Midbrain (tissue), 1 donor: ENCODE results near the gene PAN2.
"Not testable (repeated sequence)": the region's sequence is repeated elsewhere in the genome, so short reads cannot be mapped to it uniquely, and the experiment has no call there.

Experiments used
- DNase-seq: peaks from one replicate; lab custom pipeline; 2025; lab: John Stamatoyannopoulos, UW

PAN2 gene

DNA sequence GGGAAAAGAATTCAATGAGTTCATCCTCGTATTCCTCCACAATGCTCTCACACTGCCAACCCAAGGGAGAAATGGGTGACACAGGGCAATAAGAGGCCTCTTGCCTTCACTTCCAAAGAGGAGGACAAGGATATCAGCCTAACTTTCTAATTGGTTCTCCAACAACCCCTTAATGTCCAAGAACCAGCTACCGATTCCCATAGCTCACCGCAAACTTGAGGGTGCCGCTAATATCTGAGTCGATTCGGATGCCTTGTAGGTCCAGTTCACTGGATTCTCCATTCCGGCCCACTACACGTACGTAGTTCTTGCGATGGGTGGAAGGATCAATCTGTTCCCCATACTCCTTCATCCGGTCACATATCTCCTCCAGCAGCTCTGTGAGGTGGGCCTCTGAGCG is 22.8 kb downstream of the PAN2 start:
- DNase-seq: no peak

DNA sequence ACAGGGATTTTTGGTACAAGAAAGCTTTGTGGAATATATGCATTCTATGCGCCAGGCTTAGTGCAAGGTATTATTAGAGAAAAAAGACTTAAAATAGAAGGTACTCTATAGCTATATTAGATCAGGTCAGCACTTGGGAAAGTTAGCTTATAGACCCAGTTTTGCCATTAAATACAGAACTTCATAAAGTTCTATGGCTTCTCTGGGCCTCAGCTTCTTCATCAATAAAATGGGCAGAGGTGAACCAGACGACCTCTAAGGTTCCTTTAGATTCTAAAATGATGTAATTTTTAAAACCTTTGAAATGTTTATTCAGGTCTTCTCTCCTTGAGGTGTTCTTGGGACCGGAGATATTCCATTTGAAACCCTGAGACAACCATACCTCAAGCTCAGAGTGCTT is 25.1 kb downstream of the PAN2 start:
- DNase-seq: no peak

DNA sequence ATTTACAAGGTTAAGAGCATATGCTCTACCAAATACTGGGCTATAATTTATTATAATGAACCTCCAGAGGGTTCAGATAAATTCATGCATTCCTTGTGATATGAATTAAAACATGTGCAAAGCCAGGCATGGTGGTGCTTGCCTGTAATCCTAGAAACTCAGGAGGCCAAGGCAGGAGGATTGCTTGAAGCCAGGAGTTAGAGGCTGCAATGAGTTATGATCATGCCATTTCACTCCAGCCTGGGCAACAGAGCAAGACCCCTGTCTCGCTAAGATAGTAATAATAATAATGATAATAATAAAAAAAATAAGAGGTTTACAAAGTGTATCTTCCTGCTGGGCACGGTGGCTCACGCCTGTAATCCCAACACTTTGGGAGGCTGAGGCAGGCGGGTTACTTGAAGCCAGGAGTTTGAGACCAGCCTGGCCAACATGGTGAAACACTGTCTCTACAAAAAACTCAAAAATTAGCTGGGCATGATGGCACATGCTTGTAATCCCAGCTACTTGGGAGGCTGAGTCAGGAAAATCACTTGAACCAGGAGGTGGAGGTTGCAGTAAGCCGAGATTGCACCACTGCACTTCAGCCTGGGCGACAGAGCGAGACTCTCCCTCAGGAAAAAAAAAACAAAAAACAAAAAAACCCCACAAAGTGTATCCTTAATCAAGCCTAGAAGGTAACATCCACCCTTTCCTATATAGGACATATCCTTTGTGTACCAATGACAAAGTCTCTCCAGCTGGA is 26.4 kb downstream of the PAN2 start:
- DNase-seq: no peak

DNA sequence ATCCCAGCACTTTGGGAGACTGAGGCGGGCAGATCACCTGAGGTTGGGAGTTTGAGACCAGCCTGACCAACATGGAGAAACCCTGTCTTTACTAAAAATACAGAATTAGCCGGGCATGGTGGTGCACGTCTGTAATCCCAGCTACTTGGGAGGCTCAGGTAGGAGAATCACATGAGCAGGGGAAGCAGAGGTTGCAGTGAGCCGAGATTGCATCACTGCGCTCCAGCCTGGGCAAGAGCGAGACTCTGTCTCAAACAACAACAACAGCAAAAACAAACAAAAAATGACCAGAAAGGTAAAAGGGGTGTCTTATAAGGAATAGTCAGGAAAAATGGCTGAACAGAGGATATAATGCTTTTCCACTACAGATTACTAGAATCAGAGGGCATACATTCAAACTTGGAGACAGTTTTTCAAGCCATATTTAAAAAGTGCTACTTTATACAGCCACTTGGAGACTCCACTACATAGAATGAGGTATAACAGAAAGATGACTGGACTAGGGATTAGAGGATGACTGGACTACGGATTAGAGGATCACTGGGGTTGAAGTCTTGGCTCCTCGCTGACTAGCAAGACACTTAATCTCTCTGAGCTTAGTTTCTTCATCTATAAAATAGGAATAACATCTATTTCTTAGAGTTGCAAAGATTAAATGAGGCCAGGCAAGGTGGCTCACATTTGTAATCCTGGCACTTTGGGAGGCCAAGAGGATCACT is 28.8 kb downstream of the PAN2 start:
- DNase-seq: no peak

DNA sequence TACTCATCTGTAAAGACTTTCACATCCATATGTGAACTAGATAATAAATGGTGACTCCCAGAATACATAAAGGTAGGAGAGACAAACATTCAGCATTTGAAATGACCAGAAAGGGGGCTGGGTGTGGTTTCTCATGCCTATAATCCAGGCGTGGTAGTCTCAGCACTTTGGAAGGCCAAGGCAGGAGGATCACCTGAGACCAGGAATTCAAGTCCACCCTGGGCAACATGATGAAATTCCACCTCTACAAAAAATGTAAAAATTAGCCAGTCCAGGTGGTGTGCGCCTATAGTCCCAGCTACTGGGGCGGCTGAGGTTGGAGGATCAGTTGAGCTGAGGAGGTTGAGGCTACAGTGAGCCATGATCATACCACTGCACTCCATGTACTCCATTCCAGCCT is 29.5 kb downstream of the PAN2 start:
- DNase-seq: no peak

DNA sequence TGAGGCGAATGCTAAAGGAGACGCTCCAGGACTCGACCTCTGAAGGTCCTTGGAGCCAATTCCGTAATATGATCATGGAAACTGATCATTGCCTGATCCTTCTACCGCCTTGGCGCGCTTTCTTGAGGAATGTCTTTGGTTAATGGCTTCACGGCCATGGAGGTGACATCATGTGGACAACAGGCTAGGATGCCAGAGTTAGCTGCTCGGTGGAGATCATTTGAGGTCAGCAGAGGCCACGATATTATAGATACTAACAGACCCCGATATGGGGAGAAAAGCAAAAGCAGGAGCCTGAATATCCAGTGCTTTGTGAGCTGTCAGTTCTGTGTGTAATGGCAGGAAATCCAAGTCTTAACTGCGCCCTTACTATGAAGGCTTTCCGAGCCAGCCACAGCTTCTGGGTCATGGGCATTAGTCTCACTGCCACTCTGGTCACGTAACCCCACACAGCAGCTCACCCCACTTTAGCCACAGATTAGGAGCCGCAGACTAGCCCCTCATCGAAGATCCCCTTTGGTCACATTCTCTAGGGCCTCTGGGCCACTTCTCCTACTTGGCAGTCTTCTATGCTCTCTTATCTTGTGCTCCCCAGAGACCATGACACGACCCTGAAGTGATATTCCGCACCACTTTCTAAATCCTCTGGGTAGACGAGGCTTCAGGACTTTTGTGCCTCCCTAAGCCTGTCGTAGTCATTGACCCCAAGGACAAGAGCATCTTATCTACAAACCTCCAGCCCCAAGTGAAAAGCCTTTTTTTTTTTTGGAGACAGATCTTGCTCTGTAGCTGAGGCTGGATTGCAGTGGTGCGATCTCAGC is 32.9 kb downstream of the PAN2 start:
- DNase-seq: no peak

DNA sequence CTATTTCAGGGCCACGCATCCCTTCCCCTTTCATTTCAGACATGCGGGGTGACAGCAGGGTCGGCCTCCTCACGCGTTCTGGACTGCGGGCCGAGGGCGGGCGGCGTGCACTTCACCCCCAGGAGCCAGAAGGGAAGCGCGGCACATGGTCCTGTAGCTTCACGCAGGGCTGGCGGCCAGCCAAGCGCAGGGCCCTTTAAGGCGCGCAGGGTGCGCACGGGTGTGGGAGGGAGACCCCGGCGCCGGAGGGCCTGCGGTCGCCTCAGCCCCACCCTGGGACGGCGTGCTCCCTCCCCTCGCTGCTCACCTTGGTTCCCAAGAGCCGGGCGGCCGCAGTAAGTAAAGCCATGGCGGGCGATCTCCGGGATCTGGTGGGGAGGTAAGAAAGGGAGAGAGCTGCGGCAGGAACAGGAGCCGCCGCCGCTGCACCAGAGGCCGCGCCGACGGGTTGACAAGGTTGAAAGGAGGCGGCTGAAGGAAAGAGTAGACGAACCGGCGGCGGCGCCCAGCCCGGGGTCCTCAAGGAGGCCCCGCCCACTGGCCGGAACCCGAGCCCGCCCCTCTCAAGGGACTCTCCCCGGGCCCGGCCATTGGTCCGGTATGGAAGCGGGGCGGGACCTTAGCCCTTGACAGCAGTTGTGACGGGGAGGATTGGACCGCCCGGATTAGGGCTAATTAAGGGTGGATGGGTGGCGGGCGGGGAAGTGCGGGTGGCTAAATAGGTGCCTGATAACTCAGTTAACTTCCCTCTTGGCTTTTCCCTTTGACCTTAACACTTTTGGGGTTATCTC is 33.8 kb downstream of the PAN2 start, which contains the start of gene CS:
TSS of gene CS (minus strand) at position 478 of the 791 bp plus-strand sequence. CDS start at position 349, 129 bp downstream.
- peak; percentile 98 for DNase-seq

DNA sequence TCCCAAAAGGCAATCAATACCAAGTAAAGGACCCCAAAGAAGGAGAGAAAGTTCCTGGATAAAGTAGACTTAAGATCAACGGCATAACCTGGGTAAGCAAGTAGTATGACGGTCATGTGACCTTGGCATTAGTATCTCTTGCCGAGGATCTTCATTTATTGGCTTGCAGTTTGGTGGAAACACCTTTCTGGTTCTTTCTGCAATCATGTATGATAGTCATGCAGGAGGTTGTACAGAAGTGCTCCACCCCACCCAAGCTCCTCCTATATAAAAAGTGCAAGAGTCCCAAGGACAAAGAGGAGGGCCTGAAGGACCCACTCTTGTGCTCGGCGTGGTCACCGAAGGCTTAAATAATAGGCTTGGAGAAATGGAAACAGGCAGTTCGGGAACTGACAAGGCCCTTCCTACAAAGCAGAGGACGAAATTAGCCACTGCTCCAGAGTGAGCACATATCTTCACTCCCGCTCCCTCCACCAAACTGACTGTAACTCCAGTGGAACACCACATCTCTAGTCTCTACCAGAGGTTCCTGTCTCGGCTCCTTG is 34.4 kb downstream of the PAN2 start:
- DNase-seq: no peak

DNA sequence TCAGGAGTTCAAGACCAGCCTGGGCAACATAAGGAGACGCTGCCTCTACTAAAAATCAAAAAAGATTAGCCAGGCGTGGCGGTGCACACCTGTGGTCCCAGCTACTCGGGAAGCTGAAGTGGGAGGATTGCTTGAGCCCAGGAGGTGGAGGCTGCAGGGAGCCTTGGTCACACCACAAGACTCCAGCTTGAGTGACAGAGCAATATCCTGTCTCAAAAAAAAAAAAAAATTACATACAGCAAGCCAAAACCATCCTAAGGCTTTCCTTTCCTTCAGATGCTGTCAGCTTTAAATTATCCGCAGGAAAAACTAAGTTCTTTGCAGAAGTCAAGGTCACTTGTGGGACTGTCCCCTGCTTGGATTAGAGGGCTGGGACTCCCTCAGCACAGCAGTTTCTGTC is 35.0 kb downstream of the PAN2 start:
- no peak for DNase-seq

DNA sequence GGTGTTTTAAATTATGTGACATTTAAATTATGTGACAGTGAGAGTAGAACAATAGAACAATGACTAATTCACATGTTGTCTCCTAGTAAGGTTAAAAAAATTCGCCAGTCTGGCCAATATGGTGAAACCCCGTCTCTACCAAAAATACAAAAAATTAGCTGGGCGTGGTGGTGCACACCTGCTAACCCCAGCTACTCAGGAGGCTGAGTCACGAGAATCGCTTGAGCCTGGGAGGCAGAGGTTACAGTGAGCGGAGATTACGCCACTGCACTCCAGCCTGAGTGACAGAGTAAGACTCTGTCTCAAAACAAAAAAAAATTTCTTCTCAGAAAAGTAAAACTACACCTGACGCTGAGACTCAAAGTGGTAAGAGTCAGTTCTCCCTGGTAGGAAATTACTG is 36.4 kb downstream of the PAN2 start:
- DNase-seq: no peak

DNA sequence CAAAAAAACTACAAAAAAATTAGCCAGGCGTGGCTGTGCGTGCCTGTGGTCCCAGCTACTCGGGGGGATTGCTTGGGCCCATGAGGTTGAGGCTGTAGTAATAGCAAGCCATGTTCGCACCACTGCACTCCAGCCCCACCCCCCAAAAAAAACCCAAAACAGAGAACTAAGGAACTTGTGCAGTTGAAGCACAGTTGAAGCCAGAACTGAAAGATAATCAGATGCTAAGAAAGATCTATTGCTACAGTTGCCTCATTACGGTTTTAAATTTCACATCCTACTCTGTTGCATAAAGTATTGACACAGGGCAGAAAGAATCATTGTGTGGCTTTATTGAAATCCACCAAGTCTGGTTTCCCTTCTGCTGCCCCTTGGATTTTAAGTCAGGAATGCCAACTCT is 37.5 kb downstream of the PAN2 start:
- DNase-seq: no peak

DNA sequence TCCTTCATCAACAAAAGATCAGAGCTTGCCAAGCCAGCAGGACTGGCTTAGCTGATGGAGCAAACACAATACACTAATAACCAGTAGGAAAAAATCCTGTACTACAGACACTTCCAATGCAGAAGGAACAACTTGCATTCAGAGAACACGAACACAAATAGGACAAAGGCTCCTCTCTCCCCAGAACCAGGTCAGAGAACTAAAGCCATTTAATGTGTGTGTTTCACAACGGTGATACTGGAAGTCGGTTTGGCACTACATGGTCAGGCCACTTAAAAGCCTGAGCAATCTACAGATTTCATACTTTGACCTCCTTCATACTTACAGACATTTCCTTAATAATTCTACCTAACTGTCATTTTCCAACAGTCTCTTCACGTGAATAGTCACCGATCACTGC is 40.0 kb downstream of the PAN2 start:
- no peak for DNase-seq

DNA sequence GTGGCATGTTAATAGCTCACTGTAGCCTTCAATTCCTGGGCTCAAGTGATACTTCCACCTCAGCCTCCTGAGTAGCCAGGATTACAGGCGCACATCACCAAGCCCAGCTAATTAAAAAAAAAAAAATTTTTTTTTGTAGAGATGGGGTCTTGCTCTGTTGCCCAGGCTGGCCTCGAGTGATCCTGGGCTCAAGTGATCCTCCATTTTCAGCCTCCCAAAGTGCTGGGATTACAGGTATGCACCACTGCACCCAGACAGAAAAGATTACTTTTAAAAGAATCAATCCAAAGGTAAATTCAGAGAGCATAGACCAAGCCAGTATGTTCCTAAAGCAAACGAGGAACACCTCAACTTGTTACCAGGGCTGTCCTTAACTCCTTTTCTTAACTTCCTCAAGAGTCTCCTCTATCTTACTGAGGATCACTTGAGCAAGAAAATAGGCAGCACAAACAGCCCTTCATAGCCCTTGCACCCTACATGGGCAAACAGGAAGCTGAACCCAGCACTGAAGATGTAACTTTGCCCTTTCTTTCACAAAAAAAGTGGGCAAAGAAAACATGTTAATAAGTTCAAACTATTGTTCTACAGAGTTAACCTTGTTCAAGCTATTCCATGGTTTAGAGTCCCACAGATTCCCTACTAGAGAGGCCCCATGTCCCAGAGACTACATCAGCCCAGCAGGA is 45.0 kb downstream of the PAN2 start:
- no peak for DNase-seq

DNA sequence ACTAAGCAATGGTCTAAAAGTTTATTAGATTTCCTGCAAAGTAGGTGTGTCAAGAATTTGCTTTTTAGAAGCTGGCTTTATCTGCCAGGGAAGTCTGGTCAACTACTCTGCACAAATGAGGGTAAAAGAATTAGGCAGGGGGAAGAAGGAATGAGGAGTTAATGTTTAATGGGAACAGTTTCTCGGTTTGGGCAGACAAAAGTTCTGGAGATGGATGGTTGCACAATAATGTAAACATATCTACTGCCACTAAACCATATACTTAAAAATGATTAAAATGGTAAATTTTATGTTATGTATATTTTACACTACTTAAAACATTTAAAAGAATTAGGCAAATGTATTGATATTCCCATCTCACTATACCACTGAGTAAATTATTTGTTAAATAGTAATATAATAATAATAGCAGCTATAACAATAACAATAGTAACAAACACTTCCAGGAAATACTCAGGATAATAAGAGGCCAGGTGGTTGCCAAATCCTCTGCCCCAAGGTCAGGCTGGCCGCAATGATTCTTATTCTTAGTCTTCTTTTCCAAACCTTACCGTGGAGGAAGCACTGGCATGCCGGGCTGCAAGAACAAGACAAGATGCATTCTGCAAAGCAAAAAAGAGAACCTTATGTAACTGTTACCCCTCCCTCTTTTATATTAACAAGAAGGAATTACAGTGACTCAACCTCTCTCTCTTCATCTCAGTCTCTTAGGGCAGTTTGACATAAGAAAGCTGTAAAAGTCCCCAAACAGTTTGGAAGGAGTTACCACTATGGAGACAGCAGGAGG is 47.6 kb downstream of the PAN2 start:
- no peak for DNase-seq

DNA sequence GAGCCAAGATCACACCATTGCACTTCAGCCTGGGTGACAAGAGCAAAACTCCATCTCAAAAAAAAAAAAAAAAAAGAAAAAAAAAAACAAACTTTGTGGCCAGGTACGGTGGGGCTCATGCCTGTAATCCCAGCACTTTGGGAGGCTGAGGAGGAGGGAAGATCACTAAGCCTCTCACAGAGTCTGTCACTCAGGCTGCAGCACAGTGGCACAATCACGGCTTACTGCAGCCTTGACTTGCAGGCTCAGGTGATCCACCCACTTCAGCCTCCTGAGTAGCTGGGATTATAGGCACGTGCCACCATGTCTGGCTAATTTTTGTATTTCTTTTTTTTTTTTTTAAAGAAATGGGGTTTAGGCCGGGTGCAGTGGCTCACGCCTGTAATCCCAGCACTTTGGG is 49.5 kb downstream of the PAN2 start:
- DNase-seq: not testable (repeated sequence)

DNA sequence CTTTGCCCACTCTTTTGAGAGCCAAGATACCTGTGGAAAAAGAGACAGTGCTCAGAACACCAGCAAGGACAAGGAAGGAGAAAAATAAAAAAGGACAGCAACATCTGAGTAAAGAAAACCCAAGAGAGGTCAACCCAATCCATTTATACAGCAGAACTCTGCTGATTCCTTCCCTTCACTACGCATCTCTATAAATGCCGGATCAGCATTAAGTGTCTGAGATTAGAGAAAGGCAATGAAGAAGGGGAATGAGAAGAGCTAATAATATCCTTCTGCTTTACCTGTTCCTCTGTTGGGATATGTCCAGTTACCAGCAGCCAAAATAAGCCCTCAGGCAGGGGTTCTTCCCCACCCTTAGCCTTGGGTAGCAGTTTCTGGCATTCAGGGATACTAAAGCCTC is 51.2 kb downstream of the PAN2 start:
- DNase-seq: no peak

DNA sequence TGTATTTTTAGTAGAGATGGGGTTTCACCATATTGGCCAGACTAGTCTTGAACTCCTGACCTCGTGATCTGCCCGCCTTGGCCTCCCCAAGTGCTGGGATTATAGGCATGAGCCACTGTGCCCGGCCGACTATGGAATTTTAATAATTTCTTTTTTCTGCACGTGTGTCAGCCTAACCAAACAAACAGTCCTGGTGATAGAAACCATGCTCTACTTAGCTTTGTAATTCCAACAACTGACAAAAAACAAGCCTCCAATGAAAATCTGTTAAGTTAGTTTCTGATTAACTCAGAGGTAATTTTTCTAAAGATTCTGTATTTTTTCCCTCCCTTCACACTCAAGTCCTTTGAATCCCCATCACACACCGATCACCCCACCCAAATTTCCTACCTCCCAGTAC is 51.8 kb downstream of the PAN2 start:
- no peak for DNase-seq

DNA sequence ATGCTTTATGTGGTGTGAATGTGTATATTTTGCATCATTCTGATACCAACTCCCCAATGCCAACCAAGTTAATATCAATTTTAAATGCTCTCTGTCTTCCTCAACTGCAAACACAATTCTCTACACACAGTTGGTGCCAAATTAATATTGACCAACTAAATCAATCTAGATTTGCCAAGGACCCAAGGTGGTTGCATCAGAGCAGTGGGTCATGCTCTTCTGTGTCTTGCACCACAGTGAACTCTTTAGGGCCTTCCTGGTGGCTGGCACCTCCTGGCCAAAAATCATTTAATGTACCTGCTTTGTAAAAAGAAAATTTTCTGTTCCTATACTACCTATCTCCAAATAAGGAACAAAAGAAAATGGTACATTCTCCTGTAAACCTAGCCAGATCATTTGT is 53.0 kb downstream of the PAN2 start:
- DNase-seq: no peak

DNA sequence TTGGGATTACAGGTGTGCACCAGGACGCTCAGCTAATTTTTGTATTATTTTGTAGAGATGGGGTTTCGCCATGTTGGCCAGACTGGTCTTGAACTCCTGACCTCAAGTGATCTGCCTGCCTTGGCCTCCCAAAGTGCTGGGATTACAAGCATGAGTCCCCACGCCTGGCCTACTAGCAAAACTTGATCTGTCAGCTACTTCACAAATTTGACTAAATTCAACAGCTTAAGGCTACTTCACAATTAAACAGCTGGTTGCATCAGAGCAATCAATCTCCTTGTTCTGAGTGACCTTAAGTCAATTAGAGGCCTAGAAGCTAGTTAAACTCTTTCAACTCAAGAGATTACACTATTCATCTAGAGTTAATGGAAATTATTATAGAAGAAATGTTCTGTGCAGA is 54.9 kb downstream of the PAN2 start:
- DNase-seq: no peak

DNA sequence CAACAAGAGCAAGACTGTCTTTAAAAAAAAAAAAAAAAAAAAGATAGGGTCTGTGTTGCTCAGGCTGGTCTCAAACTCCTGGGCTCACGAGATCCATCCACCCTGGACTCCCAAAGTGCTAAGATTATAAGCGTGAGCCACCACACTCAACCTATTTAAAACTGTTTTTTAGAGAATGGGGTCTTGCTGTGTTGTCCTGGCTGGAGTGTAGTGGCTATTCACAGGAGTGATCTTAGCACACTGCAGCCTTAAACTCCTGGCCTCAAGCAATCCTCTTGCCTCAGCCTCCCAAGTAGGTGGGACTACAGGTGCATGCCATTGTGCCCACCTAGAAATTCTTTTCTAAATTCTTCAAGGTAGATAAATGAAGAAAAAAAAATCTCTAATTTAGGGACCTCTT is 59.5 kb downstream of the PAN2 start:
- DNase-seq: no peak
